Neuronal stem cell (in vitro differentiated cells): Measurements from ENCODE around the gene GPRC5C.

Experiments used
- DNase-seq: peaks from one replicate; pipeline ENCODE4 v3.0.0-alpha.2; 2013; ENCODE audit warnings: low spot score
- H2AFZ ChIP-seq: one replicate; pipeline ENCODE4 v1.6.1; 2013; ENCODE audit warnings: mild to moderate bottlenecking, low read length, inconsistent platforms
- H2AK5ac ChIP-seq: 2 replicates; pipeline ENCODE4 v1.6.1; 2013; ENCODE audit warnings: low read depth, mild to moderate bottlenecking, inconsistent platforms, low read length, moderate library complexity, mixed read lengths
- H2BK120ac ChIP-seq: 2 replicates; pipeline ENCODE4 v1.6.1; 2013; ENCODE audit warnings: low read depth, mild to moderate bottlenecking, inconsistent platforms, low read length, moderate library complexity, mixed read lengths
- H2BK12ac ChIP-seq: one replicate; pipeline ENCODE4 v1.6.1; 2013; ENCODE audit warnings: low read length, inconsistent platforms
- H2BK15ac ChIP-seq: 2 replicates; pipeline ENCODE4 v1.6.1; 2013; ENCODE audit warnings: mild to moderate bottlenecking, low read length, inconsistent platforms, mixed read lengths
- H2BK5ac ChIP-seq: one replicate; pipeline ENCODE4 v1.6.1; 2013; ENCODE audit warnings: inconsistent platforms, mild to moderate bottlenecking, low read length, moderate library complexity
- H3K14ac ChIP-seq: one replicate; pipeline ENCODE4 v1.6.1; 2013; ENCODE audit warnings: low read length, inconsistent platforms
- H3K18ac ChIP-seq: 2 replicates; pipeline ENCODE4 v1.6.1; 2013; ENCODE audit warnings: low read length, inconsistent platforms
- H3K23ac ChIP-seq: 2 replicates; pipeline ENCODE4 v1.6.1; 2013; ENCODE audit warnings: low read depth, mild to moderate bottlenecking, mixed read lengths, low read length, inconsistent platforms; ENCODE audit not compliant: poor library complexity
- H3K27ac ChIP-seq: replicated peaks from 3 replicates; pipeline ENCODE4 v1.5.1; 2013; ENCODE audit warnings: low read length, inconsistent platforms
- H3K27me3 ChIP-seq, 3 experiments: 2 replicates each; pipeline ENCODE4 v1.6.1; 2013; ENCODE audit warnings: low read length in 3 of 3, mild to moderate bottlenecking in 2 of 3, inconsistent platforms in 1 of 3, low read depth in 1 of 3, mixed read lengths in 1 of 3, moderate library complexity in 1 of 3; ENCODE audit not compliant: control insufficient read depth in 3 of 3, insufficient read depth in 3 of 3
- H3K36me3 ChIP-seq, 2 donors: replicated peaks in 1 of 2; 2 replicates each; pipeline ENCODE4 v1.6.1; 2013; ENCODE audit warnings: low read length in 2 of 2; ENCODE audit not compliant: control insufficient read depth in 2 of 2, insufficient read depth in 2 of 2
- H3K4ac ChIP-seq: 2 replicates; pipeline ENCODE4 v1.6.1; 2013; ENCODE audit warnings: inconsistent platforms, mild to moderate bottlenecking, low read length, moderate library complexity
- H3K4me1 ChIP-seq, 2 donors: 1 replicate in 1 of 2; 2 replicates in 1 of 2; pipeline ENCODE4 v1.6.1; 2013; ENCODE audit warnings: low read length in 2 of 2, low read depth in 1 of 2; ENCODE audit not compliant: control insufficient read depth in 2 of 2, insufficient read depth in 1 of 2
- H3K4me2 ChIP-seq: one replicate; pipeline ENCODE4 v1.6.1; 2013; ENCODE audit warnings: mild to moderate bottlenecking, low read length, inconsistent platforms; ENCODE audit not compliant: insufficient read depth, poor library complexity, severe bottlenecking
- H3K4me3 ChIP-seq, 2 donors: 2 replicates each; pipeline ENCODE4 v1.5.1; 2013; ENCODE audit warnings: low read length in 2 of 2, mild to moderate bottlenecking in 2 of 2, inconsistent platforms in 1 of 2, moderate library complexity in 1 of 2
- H3K79me1 ChIP-seq: one replicate; pipeline ENCODE4 v1.6.1; 2013; ENCODE audit warnings: low read depth, mild to moderate bottlenecking, inconsistent platforms, low read length, moderate library complexity
- H3K9ac ChIP-seq: one replicate; pipeline ENCODE4 v1.6.1; 2013; ENCODE audit warnings: mild to moderate bottlenecking, low read depth, low read length, inconsistent platforms; ENCODE audit not compliant: poor library complexity
- H3K9me3 ChIP-seq, 2 donors: replicated peaks in 1 of 2; 2 replicates each; pipeline versions ENCODE3 to v1.6.1; 2013; ENCODE audit warnings: low read length in 2 of 2, mild to moderate bottlenecking in 2 of 2, inconsistent platforms in 1 of 2, low read depth in 1 of 2, mixed read lengths in 1 of 2, moderate library complexity in 1 of 2; ENCODE audit not compliant: control insufficient read depth in 2 of 2, insufficient read depth in 1 of 2
- H4K8ac ChIP-seq: one replicate; pipeline ENCODE4 v1.6.1; 2013; ENCODE audit warnings: low read depth, mild to moderate bottlenecking, inconsistent platforms, low read length, moderate library complexity
- H4K91ac ChIP-seq: one replicate; pipeline ENCODE4 v1.6.1; 2013; ENCODE audit warnings: low read length, low read depth, mild to moderate bottlenecking, inconsistent platforms; ENCODE audit not compliant: poor library complexity
- WGBS, 2 donors: extraction: QIAGEN DNeasy Blood & Tissue Kit; methylation state at CpG; one replicate each; pipeline ENCODE4 v1.1.7; 2013; ENCODE audit warnings: missing lambda C conversion rate in 2 of 2, mixed read lengths in 1 of 2; ENCODE audit not compliant: insufficient read length in 2 of 2, insufficient replicate concordance in 1 of 2; ENCODE audit errors: extremely low coverage in 2 of 2; 5-methylcytosine and 5-hydroxymethylcytosine counted together

Gene GPRC5C

DNA sequence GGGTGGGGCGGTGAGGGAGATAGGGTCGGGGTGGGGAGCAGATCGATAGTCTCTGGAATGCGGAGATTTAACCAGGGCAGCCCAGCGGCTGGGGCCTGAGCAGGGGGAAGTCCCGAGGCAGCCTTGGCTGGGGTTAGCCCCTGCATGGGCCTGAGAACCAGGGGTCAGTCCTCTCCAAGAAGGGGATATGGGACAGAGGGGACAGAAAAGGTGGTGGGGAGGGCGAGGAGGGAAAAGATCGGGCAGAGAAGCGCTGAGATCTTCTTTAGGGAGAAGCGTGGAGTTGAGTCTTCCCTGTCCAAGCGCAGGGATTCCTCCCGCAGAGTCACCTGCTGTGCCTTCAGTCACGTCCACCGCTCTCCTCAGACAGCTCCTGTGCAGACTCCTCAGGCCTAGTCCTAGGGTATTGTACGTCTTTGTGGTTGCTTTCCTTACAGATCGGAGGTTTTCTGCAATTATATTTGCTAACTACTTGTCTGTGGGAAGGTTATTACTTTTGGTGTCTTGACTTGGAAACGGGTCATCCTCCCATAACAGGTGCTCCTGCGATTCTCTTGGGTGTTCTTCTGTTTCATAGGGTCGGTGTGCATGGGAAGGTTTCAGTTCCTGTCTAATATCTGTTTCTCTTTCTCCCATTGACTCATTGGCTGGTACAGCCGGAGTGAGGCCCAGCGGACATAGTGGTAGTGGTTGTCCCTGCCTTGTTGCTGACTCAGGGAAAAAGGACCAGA is 35.5 kb downstream of the GPRC5C start:
- Histone ChIP-seq H4K8ac (no peak overlapping the region), H3K4me2 (no peak overlapping the region), H2BK5ac (no peak overlapping the region), H3K27me3 (peaks cover 3 to 27% (median 10%) of the 10 kb centered on the region in 3 experiments), H3K18ac (peak overlapping the region; percentile 32), H4K91ac (no peak overlapping the region), H2AFZ (peak overlapping the region; percentile 1), H3K4me1 (peaks cover 0 to 10% of the 10 kb centered on the region in 2 donors), H3K4me3 (no peak overlapping the region), H2AK5ac (no peak overlapping the region), H2BK15ac (no peak overlapping the region), H3K36me3 (no peaks in the 10 kb centered on the region), H3K9me3 (peaks cover 0 to 10% of the 10 kb centered on the region in 2 donors), H3K4ac (no peak overlapping the region), H3K23ac (no peak overlapping the region), H3K27ac (no peak overlapping the region), H2BK120ac (no peak overlapping the region), H3K14ac (no peak overlapping the region), H2BK12ac (no peak overlapping the region), H3K79me1 (no peaks in the 10 kb centered on the region), H3K9ac (no peak overlapping the region)
- no peak for DNase-seq
- no CpG with 5 or more reads among the region's 21 CpGs for WGBS, 2 donors

DNA sequence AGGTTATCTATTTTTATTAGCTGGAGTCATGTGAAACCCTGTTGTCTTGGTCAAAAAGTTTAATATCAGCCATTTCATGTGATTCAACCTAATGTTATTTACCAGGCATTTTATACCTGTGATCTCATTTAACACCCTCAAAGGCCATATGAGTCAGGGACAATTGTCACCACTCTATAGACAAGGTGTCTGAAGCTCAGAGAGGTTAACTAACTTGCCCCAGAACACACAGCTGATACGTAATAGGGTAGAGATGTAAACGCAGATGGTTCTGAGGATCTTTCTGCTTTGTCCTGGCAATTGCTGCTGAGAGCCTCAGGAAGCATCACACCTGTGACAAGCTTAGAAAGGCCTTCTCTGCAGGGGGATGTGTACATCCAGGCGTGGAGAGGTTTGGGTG is 39.5 kb downstream of the GPRC5C start:
- H2BK12ac ChIP-seq = no peak overlapping the region
- H3K27ac ChIP-seq = no peak overlapping the region
- no peak overlapping the region for H2AK5ac ChIP-seq
- H4K8ac ChIP-seq = no peak overlapping the region
- no peak overlapping the region for H3K4me2 ChIP-seq
- H3K4ac ChIP-seq = no peak overlapping the region
- no peak overlapping the region for H4K91ac ChIP-seq
- H2AFZ ChIP-seq = no peak overlapping the region
- no peak overlapping the region for H2BK120ac ChIP-seq
- no peak overlapping the region for H3K4me3 ChIP-seq
- peaks cover 2 to 9% of the 10 kb centered on the region in 2 donors for H3K9me3 ChIP-seq
- no peaks in the 10 kb centered on the region for H3K36me3 ChIP-seq
- no peaks in the 10 kb centered on the region for H3K79me1 ChIP-seq
- H2BK5ac ChIP-seq = no peak overlapping the region
- H3K27me3 ChIP-seq = peaks cover 3 to 13% (median 10%) of the 10 kb centered on the region in 3 experiments
- no peak for DNase-seq
- H2BK15ac ChIP-seq = no peak overlapping the region
- no peak overlapping the region for H3K18ac ChIP-seq
- no peak overlapping the region for H3K23ac ChIP-seq
- no CpG with 5 or more reads among the region's 3 CpGs for WGBS, 2 donors
- H3K14ac ChIP-seq = no peak overlapping the region
- no peak overlapping the region for H3K9ac ChIP-seq
- peaks cover 0 to 8% of the 10 kb centered on the region in 2 donors for H3K4me1 ChIP-seq

DNA sequence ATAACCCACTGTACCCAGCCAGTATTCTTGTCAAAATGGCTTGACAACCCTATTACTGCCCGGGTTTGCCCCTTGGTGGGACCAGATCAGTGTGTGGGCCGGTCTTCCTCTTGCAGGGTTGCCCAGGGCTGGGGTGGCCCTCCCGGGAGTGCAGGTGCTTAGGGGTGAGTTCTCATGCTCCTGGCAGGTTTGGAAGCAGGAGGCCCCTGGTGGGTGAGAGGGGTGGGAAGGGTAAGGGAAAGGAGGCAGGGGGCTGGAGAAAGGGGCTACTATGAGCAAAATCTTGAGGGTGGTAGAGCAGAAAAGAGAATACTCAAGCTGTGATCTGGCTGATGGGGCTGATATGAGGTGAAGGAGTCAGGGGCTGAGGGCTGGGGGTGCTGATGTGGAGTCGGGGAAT is 41.0 kb downstream of the GPRC5C start:
- Histone ChIP-seq H2AFZ (no peak overlapping the region), H3K4me2 (no peak overlapping the region), H3K23ac (no peak overlapping the region), H4K91ac (no peak overlapping the region), H2BK12ac (no peak overlapping the region), H3K79me1 (no peaks in the 10 kb centered on the region), H3K4ac (no peak overlapping the region), H4K8ac (no peak overlapping the region), H3K27ac (no peak overlapping the region), H3K27me3 (peaks cover 0 to 4% (median 0%) of the 10 kb centered on the region in 3 experiments), H3K9ac (no peak overlapping the region), H2BK15ac (no peak overlapping the region), H3K14ac (no peak overlapping the region), H3K36me3 (no peaks in the 10 kb centered on the region), H3K9me3 (peaks cover 2 to 10% of the 10 kb centered on the region in 2 donors), H2BK120ac (no peak overlapping the region), H2AK5ac (no peak overlapping the region), H3K18ac (no peak overlapping the region), H3K4me1 (no peaks in the 10 kb centered on the region), H2BK5ac (no peak overlapping the region), H3K4me3 (no peak overlapping the region)
- WGBS, 2 donors = no CpG with 5 or more reads among the region's 4 CpGs
- no peak for DNase-seq

DNA sequence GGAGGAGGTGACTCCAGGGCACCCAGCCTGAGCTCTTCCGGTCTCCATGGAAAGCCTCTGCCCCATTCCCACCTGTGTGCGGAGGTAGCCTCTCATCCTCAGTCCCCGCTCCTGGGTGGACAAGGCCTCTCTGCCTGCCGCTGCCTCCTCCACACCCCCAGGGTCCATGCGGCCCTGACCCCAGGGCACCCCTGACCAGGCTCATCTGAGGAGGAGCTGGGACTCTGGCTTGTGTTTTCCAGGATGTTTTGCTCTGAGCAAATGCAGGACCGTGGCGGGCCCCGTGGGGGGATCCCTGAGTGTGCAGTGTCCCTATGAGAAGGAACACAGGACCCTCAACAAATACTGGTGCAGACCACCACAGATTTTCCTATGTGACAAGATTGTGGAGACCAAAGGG is 41.4 kb downstream of the GPRC5C start:
- Histone ChIP-seq H3K4me1 (no peaks in the 10 kb centered on the region), H3K9ac (no peak overlapping the region), H3K23ac (no peak overlapping the region), H3K4me2 (no peak overlapping the region), H2BK12ac (no peak overlapping the region), H3K4me3 (no peak overlapping the region), H4K8ac (no peak overlapping the region), H3K14ac (no peak overlapping the region), H2BK120ac (no peak overlapping the region), H3K79me1 (no peaks in the 10 kb centered on the region), H3K27ac (no peak overlapping the region), H4K91ac (no peak overlapping the region), H2AFZ (no peak overlapping the region), H3K18ac (peak overlapping the region; percentile 77), H3K9me3 (peaks cover 2 to 10% of the 10 kb centered on the region in 2 donors), H3K27me3 (peaks cover 0 to 4% (median 0%) of the 10 kb centered on the region in 3 experiments), H2BK5ac (no peak overlapping the region), H3K36me3 (no peaks in the 10 kb centered on the region), H3K4ac (no peak overlapping the region), H2AK5ac (no peak overlapping the region), H2BK15ac (no peak overlapping the region)
- no peak for DNase-seq
- WGBS, 2 donors = no CpG with 5 or more reads among the region's 8 CpGs
